Keratinocyte (primary cell): ENCODE measurements around the gene DNAJB8. TPM values are rescaled to one million over a fixed set of nuclear protein-coding genes. Genes with fewer than 3 reads are reported as not detected.

Experiments
- DNase-seq: peaks from one replicate; pipeline ENCODE4 v3.0.0-alpha.2; 2011; ENCODE audit warnings: low read depth, missing footprints, low spot score
- FAIRE-seq: peaks from 2 replicates; lab custom pipeline; 2011; peaks lifted over from hg19 to GRCh38; lab: Jason Lieb, UNC
- H2AFZ ChIP-seq: 2 replicates; pipeline ENCODE4 v1.6.0; 2012; ENCODE audit warnings: low read length, control low read depth, inconsistent platforms; ENCODE audit not compliant: control insufficient read depth
- H3K27ac ChIP-seq: 2 replicates; pipeline ENCODE4 v1.5.1; 2011; ENCODE audit warnings: low read length; ENCODE audit not compliant: control insufficient read depth, insufficient read depth
- H3K27me3 ChIP-seq: 3 replicates; pipeline ENCODE4 v1.6.0; 2011; ENCODE audit warnings: low read length; ENCODE audit not compliant: control insufficient read depth, insufficient read depth; ENCODE audit errors: extremely low read depth
- H3K36me3 ChIP-seq, 2 experiments: 2 replicates in 1 of 2; 3 replicates in 1 of 2; pipeline ENCODE4 v1.5.1; 2011; ENCODE audit warnings: low read length in 2 of 2, mild to moderate bottlenecking in 1 of 2; ENCODE audit not compliant: control insufficient read depth in 2 of 2, insufficient read depth in 2 of 2; ENCODE audit errors: extremely low read depth in 1 of 2
- H3K4me1 ChIP-seq: 3 replicates; pipeline ENCODE4 v1.5.1; 2011; ENCODE audit warnings: low read length; ENCODE audit not compliant: control insufficient read depth, insufficient read depth; ENCODE audit errors: extremely low read depth
- H3K4me2 ChIP-seq: 3 replicates; pipeline ENCODE4 v1.6.0; 2011; ENCODE audit warnings: low read depth, low read length; ENCODE audit not compliant: control insufficient read depth, insufficient read depth; ENCODE audit errors: extremely low read depth
- H3K4me3 ChIP-seq, 3 experiments: fragments of 200-600 bp in 1 of 3; sonication (generic) in 1 of 3; 2 replicates in 2 of 3; 3 replicates in 1 of 3; pipeline ENCODE4 v1.5.1; 2011 to 2016; ENCODE audit warnings: low read length in 3 of 3, mild to moderate bottlenecking in 3 of 3, control low read depth in 2 of 3, inconsistent platforms in 1 of 3, low read depth in 1 of 3, mixed read lengths in 1 of 3, mixed run types in 1 of 3, moderate library complexity in 1 of 3; ENCODE audit not compliant: control insufficient read depth in 2 of 3, insufficient read depth in 2 of 3; ENCODE audit errors: extremely low read depth in 1 of 3
- H3K79me2 ChIP-seq: 2 replicates; pipeline ENCODE4 v1.6.0; 2012; ENCODE audit warnings: low read length; ENCODE audit not compliant: control insufficient read depth, insufficient read depth
- H3K9ac ChIP-seq: 3 replicates; pipeline ENCODE4 v1.6.0; 2011; ENCODE audit warnings: low read length; ENCODE audit not compliant: control insufficient read depth, insufficient read depth; ENCODE audit errors: extremely low read depth
- H3K9me1 ChIP-seq: 3 replicates; pipeline ENCODE4 v1.6.0; 2011; ENCODE audit warnings: low read length; ENCODE audit not compliant: control insufficient read depth, insufficient read depth; ENCODE audit errors: extremely low read depth
- H3K9me3 ChIP-seq: 2 replicates; pipeline ENCODE4 v1.5.1; 2012; ENCODE audit warnings: low read depth, low read length; ENCODE audit not compliant: control insufficient read depth
- H4K20me1 ChIP-seq: 3 replicates; pipeline ENCODE4 v1.6.0; 2011; ENCODE audit warnings: low read length; ENCODE audit not compliant: control insufficient read depth, insufficient read depth; ENCODE audit errors: extremely low read depth
- EZH2 ChIP-seq: IDR thresholded peaks from one replicate; pipeline ENCODE4 v1.6.1; 2012; ENCODE audit warnings: inconsistent platforms, mild to moderate bottlenecking, low read length, moderate library complexity
- dilution Hi-C: fragments of 300-500 bp; cut with MboI; formaldehyde crosslinking; loops from one replicate; pipeline ENCODE4 v1.7.0; 2020; ENCODE audit warnings: low sequenced_read_pairs; ENCODE audit not compliant: extremely low pct_ligation_motif_present
- polyA plus RNA-seq, 5 experiments: library from polyadenylated mRNA; depleted of rRNA in 3 of 5; stranded (reverse) in 3 of 5; stranded (forward) in 1 of 5; unstranded in 1 of 5; fragments of >200 nt; gene quantifications; 1 replicate in 1 of 5; 2 replicates in 3 of 5; 3 replicates in 1 of 5; pipeline versions ENCODE4 v1.2.1 to v1.2.3, GENCODE V29; 2011 to 2012; ENCODE audit warnings: missing spikeins in 2 of 5, low read depth in 1 of 5, low replicate concordance in 1 of 5
- TF ChIP-seq, protein P1 (sequence below), 3 experiments: IDR thresholded peaks in 1 of 3; conservative IDR thresholded peaks in 1 of 3; optimal IDR thresholded peaks in 1 of 3; 2 replicates in 2 of 3; 3 replicates in 1 of 3; pipeline versions ENCODE3 to v1.5.1; 2011; ENCODE audit warnings: low read length in 3 of 3, mild to moderate bottlenecking in 3 of 3, moderate library complexity in 2 of 3, control low read depth in 1 of 3, inconsistent platforms in 1 of 3; ENCODE audit not compliant: insufficient read depth in 2 of 3; ENCODE audit errors: extremely low read depth in 1 of 3

Gene DNAJB8
- polyA plus RNA-seq, 1 donor (not counting 4 experiments of a cell fraction or from before 2014, with no cell fraction given) = not detected

DNA sequence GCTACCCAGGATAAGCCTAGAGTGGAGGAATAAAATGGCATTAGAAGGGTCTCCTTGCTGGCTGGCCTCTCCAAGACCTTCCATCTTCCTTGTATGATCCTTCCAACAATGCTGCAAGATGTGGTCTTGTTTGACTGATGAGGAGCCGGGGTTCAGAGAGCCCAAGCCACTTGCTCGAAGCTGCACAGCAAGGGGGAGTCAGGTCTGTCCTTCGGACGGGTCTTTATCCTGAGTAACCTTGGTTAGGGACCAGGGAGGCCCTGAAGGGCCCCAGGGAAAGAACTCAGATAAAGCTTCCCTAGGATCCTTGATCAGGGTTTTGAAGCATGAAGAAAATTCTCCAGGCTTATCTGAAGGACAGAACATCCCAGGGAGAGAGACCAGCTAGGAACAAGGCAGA lies 7.0 kb upstream of the DNAJB8 start:
- dilution Hi-C loops = no loop called here

DNA sequence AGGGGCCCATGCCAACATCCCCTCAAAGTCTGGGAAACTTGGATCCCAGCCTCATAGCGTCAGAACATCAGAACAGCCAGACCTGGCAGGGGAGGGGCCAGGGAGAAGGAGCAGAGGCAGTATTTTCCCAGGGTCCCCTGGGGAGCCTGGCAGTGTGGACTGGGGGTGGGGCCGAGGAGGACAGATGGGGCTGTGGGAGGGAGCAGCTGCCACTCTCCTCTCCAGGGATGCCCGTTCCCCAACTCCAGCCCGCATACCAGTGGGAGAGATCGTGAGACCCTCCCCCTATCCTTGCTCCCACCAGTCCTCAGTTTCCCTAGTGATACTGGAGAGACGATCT lies 6.5 kb upstream of the DNAJB8 start:
- Histone ChIP-seq H3K27ac (no peak overlapping the region), H3K79me2 (no peaks in the 10 kb centered on the region), H3K4me1 (no peaks in the 10 kb centered on the region), H3K4me2 (no peak overlapping the region), H4K20me1 (no peaks in the 10 kb centered on the region), H3K36me3 (no peaks in the 10 kb centered on the region), H3K9ac (no peak overlapping the region), H3K9me3 (no peaks in the 10 kb centered on the region), H3K4me3 (no peak overlapping the region), H2AFZ (no peak overlapping the region), H3K27me3 (peaks cover 40% of the 10 kb centered on the region), H3K9me1 (no peaks in the 10 kb centered on the region)
- DNase-seq (no peak), FAIRE-seq (no peak)
- dilution Hi-C loops = no loop called here
- TF ChIP-seq, protein P1, sequence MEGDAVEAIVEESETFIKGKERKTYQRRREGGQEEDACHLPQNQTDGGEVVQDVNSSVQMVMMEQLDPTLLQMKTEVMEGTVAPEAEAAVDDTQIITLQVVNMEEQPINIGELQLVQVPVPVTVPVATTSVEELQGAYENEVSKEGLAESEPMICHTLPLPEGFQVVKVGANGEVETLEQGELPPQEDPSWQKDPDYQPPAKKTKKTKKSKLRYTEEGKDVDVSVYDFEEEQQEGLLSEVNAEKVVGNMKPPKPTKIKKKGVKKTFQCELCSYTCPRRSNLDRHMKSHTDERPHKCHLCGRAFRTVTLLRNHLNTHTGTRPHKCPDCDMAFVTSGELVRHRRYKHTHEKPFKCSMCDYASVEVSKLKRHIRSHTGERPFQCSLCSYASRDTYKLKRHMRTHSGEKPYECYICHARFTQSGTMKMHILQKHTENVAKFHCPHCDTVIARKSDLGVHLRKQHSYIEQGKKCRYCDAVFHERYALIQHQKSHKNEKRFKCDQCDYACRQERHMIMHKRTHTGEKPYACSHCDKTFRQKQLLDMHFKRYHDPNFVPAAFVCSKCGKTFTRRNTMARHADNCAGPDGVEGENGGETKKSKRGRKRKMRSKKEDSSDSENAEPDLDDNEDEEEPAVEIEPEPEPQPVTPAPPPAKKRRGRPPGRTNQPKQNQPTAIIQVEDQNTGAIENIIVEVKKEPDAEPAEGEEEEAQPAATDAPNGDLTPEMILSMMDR (optimal IDR thresholded peaks at IDR 0.05 in 1 of 3, IDR thresholded peaks at IDR 0.05 in 1 of 3, conservative IDR thresholded peaks at IDR 0.05 in 1 of 3; ENCODE audit: extremely low read depth in 1 of 3, insufficient read depth in 2 of 3, low read length in 3 of 3) = no peak
- no peak for TF ChIP-seq EZH2

More for the DNA sequence above, 7.0 kb upstream of the DNAJB8 start:
- H3K9ac ChIP-seq = no peak overlapping the region
- no peaks in the 10 kb centered on the region for H3K9me1 ChIP-seq
- no peaks in the 10 kb centered on the region for H3K36me3 ChIP-seq
- no peaks in the 10 kb centered on the region for H3K79me2 ChIP-seq
- H3K27me3 ChIP-seq = peaks cover 40% of the 10 kb centered on the region
- no peak for DNase-seq
- no peak overlapping the region for H3K4me3 ChIP-seq
- H2AFZ ChIP-seq = no peak overlapping the region
- TF ChIP-seq, protein P1 (optimal IDR thresholded peaks at IDR 0.05 in 1 of 3, IDR thresholded peaks at IDR 0.05 in 1 of 3, conservative IDR thresholded peaks at IDR 0.05 in 1 of 3; ENCODE audit: extremely low read depth in 1 of 3, insufficient read depth in 2 of 3, low read length in 3 of 3) = no peak
- no peak for TF ChIP-seq EZH2
- H3K27ac ChIP-seq = no peak overlapping the region
- no peak for FAIRE-seq
- no peaks in the 10 kb centered on the region for H3K9me3 ChIP-seq
- H3K4me2 ChIP-seq = no peak overlapping the region
- no peaks in the 10 kb centered on the region for H3K4me1 ChIP-seq
- no peaks in the 10 kb centered on the region for H4K20me1 ChIP-seq
